HG02973 (cell line): ENCODE data around the gene GBE1.

Experiments
- ATAC-seq: cut with Tn5 transposase; IDR thresholded peaks from one replicate; pipeline ENCODE4 v1.9.1; 2021; ENCODE audit warnings: moderate library complexity; ENCODE audit not compliant: unreplicated experiment

GBE1 gene

DNA sequence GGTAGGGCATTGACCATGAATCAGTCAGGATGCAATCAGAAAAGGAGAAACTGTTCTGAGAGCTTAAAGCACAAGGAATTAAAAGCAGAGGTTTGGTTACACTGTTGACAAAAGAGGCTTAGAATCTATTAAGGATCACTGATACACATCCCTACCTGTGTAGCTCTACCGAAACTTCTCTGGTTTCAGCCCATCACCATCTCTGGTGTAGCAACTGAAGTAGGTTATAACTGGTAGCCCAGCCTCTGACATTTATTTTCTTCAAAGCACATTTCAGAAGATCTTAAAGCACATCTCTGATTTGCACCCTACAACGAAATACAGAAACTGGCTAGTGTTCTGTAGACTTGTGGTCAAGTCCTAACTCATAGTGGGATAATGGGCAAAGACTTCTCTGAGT, 283.7 kb downstream of the GBE1 start:
- no peak for ATAC-seq

DNA sequence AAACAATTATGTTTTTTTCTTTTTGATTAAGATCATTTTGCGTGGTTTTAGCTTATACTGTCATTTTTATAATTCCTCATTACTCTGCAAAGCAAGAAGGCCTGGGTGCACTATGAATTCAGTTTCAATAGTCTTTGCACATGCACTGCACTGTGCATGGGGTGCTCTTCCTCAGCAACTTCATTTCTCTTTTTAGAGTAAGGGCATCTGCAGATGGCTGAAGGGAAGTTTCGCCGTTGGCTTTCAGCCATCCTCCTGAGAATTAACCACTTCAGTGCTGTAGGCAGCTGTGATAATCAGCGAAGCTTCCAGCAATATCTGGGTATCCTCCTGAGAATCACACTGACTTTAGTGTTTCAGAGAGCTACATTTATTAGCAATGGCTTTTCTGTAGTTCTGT, 284.8 kb downstream of the GBE1 start:
- no peak for ATAC-seq

DNA sequence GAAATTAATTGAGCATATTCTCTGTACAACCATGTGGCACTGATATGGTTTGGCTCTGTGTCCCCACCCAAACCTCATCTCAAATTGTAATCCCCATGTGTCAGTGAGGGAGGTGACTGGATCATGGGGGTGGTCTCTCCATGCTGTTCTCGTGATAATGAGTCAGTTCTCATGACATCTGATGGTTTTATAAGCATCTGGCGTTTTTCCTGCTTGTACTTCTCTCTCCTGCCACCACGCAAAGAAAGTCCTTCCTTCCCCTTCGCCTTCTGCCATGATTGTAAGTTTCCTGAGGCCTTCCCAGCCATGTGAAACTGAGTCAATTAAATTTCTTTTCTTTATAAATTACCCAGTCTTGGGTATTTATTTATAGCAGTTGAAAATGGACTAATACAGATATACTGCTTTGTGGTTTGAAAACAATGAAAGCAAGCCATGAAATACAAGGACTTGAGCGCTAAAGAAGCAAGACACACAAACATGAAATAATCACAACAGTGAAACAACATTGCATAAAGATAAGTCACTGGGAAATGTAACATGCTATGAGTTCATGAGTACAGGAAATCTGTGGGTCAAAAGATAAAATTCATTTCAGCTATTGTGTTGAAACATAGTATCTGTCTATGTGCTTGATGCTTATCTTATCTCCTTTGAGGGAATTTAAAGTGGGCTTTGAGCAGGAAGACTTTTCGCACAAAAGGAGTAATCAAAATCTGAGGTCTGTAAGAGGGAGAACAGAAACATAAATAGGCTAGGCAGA, 288.7 kb downstream of the GBE1 start:
- ATAC-seq: no peak

DNA sequence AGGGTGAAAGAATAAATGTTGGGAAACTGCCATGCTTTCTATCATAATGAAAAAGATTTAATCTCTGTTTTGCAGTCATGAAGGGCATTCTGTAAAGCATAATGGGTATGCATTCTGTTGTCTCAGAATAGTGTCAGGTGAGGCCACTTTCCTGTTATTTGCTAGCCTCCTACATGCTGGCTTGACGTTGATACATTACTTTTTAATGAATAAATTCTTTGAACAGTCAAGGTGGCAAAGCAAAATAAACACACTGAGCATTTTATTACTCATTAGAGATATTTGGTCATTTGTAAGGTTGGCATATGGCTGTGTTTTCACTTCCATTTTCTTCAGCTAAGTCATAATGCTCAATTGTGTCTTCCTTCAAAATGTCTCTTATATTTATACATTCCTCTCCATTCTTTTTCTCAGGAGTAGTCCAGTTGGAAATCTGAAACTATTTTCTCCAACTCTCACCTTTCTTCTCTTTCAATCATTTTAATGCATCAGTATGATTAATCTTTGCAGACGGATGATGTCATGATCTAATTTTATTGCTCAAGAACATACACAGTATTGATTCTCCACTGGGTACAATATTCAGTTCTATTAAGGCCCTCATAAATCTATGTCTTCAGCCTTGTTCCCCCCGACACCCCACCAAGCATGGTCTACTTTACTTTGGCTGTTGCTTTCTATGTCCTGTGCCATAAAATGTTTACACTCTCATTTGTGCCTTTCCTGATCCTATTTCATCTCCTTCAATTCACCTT, 290.7 kb downstream of the GBE1 start:
- no peak for ATAC-seq

DNA sequence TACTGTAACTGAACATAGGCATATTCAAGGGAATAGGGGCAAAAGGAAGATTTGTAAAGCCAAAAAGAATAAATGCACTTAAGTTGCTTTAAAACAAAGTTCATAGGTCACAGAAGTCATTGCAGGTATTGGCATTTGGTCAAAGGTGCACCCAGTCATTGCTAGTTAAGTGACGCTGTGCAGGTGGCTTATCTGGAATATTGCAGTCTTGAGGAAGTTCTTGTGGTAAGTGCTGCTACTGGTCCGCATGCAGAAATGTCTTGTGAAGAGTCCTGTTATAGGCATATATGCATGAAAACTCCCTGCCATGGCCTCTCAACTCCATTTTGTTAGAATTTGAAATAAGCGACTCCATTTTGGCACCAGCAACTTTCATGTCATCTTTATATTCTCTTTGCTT, 293.1 kb downstream of the GBE1 start:
- ATAC-seq: no peak

DNA sequence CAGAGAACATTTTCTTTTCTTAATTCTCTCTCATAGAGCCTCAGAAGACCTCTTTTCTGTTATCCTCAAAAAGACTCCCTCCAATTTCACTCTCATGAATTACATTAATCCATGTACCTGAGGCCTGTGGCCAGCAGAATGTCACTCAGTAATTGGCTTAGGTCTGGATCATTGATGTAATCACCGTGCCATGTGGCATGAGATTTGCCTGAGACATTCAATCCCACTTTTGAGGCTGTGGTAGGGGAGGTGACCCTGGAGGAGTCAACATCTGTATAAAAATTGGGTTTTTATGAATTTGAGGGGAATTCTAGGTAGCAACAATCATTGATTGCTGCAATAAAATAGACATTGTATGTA, 295.3 kb downstream of the GBE1 start:
- ATAC-seq: no peak

DNA sequence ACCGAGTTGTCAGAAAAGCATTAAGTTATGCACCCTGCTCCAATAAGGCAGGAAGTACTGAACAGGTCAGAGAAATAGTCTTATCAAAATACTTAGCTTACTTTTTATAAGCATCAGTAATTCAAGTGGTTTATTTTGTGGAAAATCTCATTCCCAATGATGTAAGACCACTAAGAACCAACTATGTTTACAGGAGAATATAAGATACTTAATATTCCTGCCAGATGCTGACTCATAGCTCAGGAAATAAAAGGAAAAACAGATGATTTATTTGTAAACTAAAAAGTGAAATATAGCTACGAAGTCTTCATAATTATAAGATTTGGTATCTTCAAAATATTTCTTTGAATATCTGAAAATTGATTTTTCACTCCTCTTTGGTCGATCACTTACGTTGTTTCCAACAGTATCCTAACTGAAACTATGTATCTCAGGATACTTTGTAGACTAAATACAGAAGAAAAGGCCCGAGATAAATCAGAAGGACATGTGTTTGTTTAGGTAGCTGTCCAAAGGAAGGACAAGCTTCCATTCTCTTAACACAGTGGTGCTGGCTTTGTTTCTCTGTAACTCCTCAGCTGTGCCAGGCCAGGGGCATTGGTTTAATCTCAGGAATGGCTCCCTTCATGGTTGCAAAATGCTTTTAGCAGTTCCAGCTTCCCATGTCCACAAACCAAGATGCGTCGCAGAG, 295.8 kb downstream of the GBE1 start:
- no peak for ATAC-seq

DNA sequence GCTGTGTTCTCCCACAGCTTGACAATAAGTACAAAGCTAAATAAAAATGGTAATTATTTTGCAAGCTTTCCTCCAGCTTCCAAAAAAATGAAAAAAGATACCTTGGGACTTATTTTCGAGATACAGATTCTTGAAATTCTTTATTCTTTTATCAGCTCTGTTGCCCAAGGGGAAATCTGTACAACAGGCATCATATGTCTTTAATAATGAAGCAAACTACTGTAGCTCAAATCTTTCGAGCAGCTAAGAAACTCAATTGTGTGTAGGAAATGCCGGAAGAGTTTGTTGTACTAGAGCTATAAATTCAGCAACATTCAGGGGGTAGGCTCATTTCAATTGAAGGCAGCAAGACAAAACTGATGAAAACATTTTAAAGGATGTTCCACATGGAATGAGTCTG, 297.7 kb downstream of the GBE1 start:
- no peak for ATAC-seq

DNA sequence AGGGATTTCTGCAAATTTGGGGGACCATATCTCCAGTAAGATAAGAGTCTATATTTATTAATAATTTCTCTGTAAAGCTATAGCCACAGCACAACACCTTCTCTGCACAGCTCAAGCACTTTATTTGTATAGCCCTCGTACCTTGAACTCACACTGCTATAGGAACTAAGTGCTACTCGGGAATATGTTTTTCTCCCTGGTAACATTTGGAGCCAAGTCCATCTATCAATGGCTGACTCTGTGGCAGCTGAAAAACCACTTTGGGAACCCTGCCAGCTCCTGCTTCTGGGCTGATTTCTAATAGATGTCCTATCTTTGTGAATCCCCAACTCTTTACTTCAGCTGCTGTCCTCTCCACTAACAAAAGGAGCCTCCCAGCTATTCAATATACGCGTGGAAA, 298.5 kb downstream of the GBE1 start:
- ATAC-seq: no peak

DNA sequence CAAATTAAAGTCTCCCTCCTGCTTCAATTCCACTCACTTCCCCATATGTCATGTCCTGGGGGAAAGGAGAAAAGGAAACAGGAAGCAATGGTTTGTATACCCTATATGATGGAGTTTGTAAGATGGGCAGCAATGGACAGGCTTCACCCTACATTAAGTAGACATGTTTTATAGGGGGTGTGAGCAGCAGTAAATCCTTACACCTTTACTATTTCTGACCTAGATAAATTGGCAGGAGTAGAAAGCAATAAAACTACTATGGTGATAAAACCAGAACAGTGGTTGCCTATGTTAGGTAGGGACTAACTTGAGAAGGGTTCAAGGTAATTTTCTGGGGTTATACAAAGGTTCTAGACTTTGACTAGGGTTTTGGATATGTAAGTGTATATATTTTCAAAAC, 301.7 kb downstream of the GBE1 start:
- no peak for ATAC-seq

DNA sequence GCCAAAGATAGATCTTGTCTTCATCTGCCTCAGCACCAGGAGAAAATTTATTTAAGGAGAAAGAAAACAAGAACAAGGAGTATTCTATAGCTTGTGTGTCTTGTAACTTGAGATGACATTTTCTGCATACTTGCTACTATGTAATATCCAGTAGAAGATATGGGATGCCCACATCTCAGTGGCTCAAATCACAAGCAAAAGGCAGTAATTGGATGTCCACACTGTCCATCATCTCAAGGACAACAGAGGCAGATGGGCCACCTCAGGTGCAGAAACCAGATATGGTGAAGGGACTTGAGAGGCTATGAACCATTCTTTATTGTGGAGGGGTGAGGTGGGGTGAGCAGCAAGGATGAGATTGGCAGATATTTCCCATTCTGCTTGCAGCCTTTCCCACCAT, 309.0 kb downstream of the GBE1 start:
- ATAC-seq: no peak

DNA sequence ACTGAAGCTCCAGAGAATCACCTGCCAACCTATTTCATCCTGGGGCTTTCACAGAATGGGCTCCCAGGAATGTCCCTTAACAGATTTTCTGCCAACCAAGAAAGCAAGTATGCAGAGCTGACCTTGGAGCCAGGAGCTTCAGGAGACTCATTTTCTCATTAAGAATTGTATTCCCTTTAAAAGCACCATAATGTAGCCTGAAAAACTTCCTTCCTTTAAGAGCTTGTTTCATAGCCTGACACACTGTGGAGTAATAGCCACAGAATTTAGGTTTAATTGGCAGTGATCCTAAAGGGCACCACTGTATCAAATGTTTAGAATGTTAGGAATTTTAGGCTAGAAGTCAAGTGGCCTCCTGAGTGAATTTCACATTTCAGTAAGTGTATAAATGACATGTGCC, 309.8 kb downstream of the GBE1 start:
- ATAC-seq: no peak

DNA sequence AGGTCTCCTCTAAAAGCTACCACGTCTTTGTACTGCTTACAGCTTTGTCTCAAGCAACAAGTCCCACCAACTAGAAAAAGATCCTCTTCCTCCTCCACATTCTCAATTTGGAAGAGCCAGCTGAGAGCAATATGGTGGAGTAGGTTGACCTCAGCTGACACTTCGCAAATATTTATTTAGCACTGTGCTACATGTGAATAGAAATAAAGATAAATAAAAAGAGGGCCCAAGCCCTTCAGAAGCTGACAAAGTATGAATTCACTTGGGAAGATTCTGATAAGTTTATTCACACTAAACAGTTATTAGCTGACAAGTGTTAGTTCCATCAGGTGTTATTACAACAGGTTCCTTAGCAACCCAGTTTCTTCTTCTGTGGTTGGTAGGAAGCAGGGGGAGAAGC, 310.3 kb downstream of the GBE1 start:
- no peak for ATAC-seq

DNA sequence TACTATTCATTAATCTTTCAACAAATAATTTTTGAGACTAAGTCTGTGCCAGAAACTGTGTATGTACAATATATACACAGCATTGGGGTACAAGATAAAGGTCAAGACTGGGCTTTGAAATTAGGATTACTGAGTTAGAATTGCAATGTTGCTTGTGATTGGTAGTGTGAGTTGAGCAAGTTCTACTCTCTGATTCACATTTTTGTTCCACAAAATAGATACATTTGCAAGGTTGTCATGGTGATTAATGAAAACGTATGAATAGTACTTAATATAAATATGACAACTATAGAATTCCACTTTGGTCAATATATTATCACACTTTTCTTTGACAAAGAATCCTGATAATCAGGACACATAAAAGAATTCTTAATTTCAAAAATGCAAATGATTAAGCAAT, 314.6 kb downstream of the GBE1 start:
- ATAC-seq: no peak

DNA sequence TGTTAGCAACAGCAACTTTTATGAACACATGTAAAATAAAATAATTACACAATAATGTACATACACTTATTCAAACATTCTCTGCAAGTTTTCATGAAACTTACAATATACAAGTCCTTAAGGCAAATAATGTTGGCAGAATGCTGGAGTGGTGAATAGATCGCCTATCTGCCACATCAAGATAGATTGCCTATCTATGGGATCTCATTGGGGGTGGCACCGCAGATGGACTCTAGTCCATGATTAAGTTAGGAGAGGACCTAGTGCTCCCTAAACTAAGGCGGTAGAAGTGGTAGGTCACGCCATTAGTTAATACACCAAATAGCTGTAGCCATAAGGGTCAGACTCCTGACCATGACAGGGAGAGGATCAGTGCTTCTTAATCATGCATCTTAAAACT, 315.7 kb downstream of the GBE1 start:
- no peak for ATAC-seq

DNA sequence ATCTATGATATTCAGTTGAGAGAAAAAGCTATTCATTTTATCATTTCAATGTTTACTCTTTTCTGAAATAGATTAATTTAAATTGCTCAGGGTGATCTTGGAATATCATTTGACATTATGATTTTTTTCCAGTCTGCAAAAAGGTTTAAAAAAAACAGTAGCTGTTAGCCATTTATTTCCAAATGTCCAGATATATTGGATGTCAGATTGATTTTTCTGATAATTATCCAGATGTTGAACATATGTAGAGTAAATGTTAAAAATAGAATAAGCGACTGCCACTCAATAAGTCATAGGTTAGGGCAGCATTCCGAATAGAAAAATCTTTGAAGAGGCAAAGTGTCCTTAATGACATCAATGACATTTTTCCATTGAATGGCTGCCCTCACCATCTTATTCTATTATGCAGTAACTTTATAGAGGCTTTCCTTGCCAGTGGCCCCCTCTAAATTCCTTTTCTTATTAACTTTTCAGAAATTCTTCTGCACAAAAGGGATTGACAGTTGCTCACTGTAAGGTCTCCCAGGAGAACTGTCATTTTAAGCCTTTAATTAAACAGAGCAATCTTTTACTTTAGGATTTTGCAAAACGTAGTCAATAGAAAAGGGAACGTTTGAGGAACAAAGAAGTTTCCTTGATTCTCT, 316.5 kb downstream of the GBE1 start:
- ATAC-seq: no peak

DNA sequence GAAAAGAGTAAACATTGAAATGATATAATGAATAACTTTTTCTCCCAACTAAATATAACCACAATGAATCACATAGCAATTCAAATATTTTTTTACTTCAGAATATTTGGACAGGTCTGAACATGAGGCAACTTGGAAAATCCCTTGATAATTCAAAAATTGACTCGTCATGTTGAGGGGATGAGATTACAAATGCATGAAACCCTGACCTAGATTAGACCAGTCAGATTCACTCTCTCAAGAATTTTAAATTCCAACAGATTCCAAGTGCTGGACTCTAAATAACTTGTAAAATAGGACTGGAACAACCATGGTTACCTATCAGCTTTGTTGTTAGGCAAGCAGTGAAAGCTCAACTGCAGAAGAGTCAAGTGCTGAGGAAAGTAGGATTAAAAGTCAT, 317.5 kb downstream of the GBE1 start:
- no peak for ATAC-seq

DNA sequence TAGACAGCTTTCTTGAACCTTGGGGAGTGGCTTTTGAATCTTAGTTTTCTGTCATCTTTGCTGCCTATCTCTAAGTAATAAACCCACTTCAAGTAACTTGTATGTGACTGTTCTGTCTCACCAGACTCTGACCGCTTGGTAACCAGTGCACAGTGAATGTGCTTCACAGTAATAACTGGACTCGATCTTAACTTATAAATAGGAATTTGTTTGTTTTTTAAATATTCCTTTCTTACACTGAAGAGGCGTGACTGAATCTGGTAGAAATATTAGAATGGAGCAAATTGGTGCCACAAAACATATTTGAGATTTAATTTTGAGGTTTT, 318.0 kb downstream of the GBE1 start:
- ATAC-seq: no peak

DNA sequence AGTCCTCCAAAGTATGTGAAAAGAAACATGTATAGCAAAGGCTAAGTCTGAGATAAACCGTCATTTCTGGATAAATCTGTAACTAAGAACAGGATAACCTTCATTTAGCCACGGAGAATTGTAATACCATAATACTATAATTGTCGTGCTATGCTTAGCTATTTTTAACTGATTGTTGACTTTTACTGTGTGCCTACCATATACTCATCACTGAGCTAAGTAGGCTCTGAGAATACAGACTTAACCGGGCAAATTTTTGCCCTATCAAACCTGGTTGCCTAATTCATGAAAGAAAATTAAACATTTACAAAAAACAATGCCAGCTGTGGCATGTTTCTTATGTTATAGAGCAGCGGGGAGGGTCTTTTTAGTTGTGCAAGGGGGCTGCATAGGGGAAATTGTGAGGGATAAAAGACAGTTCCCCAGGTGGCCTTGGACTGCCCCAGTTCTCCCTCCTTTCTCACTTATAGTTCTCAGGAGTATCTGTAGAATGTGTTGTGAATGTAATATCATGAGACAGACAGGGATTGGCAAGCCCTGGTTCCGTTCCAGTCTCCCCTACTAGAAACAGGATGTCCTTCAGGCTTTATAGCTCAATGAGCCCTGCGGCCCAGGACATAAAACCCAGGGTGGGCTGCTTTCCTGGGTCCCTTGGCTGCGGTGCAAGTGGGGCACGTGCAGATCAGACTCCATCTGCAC, 318.5 kb downstream of the GBE1 start:
- ATAC-seq: no peak

DNA sequence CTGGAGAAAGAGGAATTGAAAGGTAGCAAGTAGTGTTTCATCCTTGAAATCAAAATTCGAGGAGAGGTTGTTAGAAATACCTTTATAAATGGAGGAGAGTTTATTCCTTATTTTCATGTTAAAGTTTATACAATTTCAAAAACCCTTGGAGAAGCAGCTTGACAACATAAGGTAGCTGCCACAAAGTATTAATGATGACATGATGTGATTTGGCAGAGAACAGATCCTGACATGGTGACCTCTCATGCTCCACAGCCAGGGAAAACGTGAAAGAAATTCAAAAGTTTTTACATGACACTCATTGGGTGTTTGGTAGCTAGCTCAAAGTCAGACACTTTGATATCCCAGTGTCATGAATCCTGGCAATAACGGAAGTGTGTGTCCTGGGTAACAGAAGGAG, 320.8 kb downstream of the GBE1 start:
- ATAC-seq: no peak
